Nephron progenitor cell (in vitro differentiated cells): Measurements from ENCODE around the gene SPCS2.

Experiments used
- DNase-seq: peaks from one replicate; pipeline ENCODE4 v3.0.0; 2021
- H3K27ac Mint-ChIP-seq: 2 replicates; pipeline ENCODE4 v1.8.0; 2021; ENCODE audit warnings: mild to moderate bottlenecking, moderate library complexity, mixed read lengths
- H3K27me3 Mint-ChIP-seq: 2 replicates; pipeline ENCODE4 v1.8.0; 2021; ENCODE audit warnings: mild to moderate bottlenecking, low read depth, mixed read lengths; ENCODE audit not compliant: poor library complexity
- H3K36me3 Mint-ChIP-seq: 2 replicates; pipeline ENCODE4 v1.8.0; 2021; ENCODE audit warnings: low read depth, mixed read lengths
- H3K4me1 Mint-ChIP-seq: 2 replicates; pipeline ENCODE4 v1.8.0; 2021; ENCODE audit warnings: mixed read lengths
- H3K4me3 Mint-ChIP-seq: 2 replicates; pipeline ENCODE4 v1.8.0; 2021; ENCODE audit warnings: mild to moderate bottlenecking, moderate library complexity, mixed read lengths
- H3K9me3 Mint-ChIP-seq: 2 replicates; pipeline ENCODE4 v1.8.0; 2021; ENCODE audit warnings: mild to moderate bottlenecking, moderate library complexity, mixed read lengths
- CTCF ChIP-seq: fragments of 200-600 bp; sonication (generic); IDR thresholded peaks from 2 replicates; pipeline ENCODE4 v1.5.0; 2021; ENCODE audit warnings: antibody characterized with exemption

SPCS2 gene

GRCh38 chr11:74932797-74933196 lies 16.3 kb upstream of the SPCS2 start:
- H3K9me3 Mint-ChIP-seq: no peaks in the 10 kb centered on the region
- TF ChIP-seq CTCF: no peak
- H3K36me3 Mint-ChIP-seq: peaks cover 21% of the 10 kb centered on the region
- no peaks in the 10 kb centered on the region for H3K4me1 Mint-ChIP-seq
- H3K27ac Mint-ChIP-seq: no peak overlapping the region
- no peak for DNase-seq
- no peaks in the 10 kb centered on the region for H3K27me3 Mint-ChIP-seq
- no peak overlapping the region for H3K4me3 Mint-ChIP-seq

DNA sequence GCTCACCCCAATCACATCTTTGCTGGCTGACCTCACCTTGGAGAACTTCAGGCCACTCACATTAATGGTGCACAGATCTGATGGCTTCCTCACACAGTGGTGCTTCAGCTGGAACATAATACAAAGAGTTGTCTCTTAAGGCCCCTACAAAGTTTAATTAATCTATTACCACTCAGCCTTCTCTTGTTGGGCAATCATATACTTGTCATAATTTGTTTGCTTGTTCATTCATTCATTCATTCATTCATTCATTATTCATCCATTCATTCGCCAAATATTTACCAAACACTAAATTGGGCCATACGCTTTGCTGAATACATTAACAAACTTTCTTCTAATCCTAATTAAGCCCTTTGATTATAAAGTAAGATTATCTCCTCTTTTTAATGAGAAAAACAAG lies 15.3 kb upstream of the SPCS2 start:
- TF ChIP-seq CTCF: no peak
- DNase-seq: no peak
- Mint-ChIP-seq H3K27ac (peak overlapping the region; percentile 65), H3K9me3 (no peaks in the 10 kb centered on the region), H3K4me3 (no peak overlapping the region), H3K27me3 (no peaks in the 10 kb centered on the region), H3K4me1 (no peaks in the 10 kb centered on the region), H3K36me3 (peaks cover 28% of the 10 kb centered on the region)

- no peaks in the 10 kb centered on the region for H3K27me3 Mint-ChIP-seq
- H3K4me1 Mint-ChIP-seq: no peaks in the 10 kb centered on the region
- no peak overlapping the region for H3K27ac Mint-ChIP-seq
- H3K36me3 Mint-ChIP-seq: peaks cover 30% of the 10 kb centered on the region
- TF ChIP-seq CTCF: no peak
- H3K9me3 Mint-ChIP-seq: no peaks in the 10 kb centered on the region
- no peak for DNase-seq
- no peak overlapping the region for H3K4me3 Mint-ChIP-seq
Measured at GRCh38 chr11:74935285-74935684, 13.8 kb upstream of the SPCS2 start.

DNA sequence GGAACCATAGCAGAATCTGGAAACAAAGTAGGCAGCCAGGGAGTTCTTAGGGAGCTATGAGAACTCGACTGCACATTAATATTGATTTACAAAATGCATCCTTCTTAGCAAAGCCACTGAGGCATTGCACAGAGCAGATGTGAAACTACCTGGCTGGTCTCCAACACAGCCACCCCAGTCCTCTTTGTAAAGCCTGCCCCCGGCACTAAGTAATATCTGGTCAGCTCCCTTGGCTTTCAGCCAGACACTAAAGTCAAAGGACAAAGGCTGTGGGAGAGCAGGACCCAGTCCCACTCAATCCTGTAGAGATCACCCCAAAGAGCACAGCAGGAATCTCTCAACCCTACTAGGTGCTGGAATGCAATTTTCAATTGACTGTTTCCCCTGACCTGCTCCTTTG lies 13.0 kb upstream of the SPCS2 start:
- no peak for TF ChIP-seq CTCF
- H3K27ac Mint-ChIP-seq: no peak overlapping the region
- peaks cover 2% of the 10 kb centered on the region for H3K27me3 Mint-ChIP-seq
- DNase-seq: no peak
- peaks cover 30% of the 10 kb centered on the region for H3K36me3 Mint-ChIP-seq
- H3K9me3 Mint-ChIP-seq: no peaks in the 10 kb centered on the region
- H3K4me1 Mint-ChIP-seq: no peaks in the 10 kb centered on the region
- no peak overlapping the region for H3K4me3 Mint-ChIP-seq

DNA sequence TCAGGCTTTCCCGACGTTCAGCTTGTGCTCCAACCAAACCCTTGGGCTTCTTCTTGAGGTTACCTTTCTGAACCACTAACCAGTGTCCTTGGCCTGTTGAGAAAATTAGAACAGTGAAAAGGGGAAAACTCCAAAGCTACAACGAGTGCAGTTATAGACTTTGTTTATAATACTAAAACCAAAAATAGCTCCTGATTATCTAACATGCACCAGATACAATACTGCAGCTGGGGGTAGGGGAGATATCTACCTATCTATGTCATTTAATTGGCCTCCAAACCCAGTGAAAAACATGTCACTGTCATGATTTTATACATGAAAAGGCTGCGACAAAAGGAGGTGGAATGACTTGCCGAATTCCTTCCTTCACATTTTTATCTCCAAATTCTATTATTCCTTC lies 12.1 kb upstream of the SPCS2 start:
- no peaks in the 10 kb centered on the region for H3K4me1 Mint-ChIP-seq
- no peak overlapping the region for H3K27ac Mint-ChIP-seq
- H3K36me3 Mint-ChIP-seq: peaks cover 30% of the 10 kb centered on the region
- H3K27me3 Mint-ChIP-seq: peaks cover 5% of the 10 kb centered on the region
- no peak for DNase-seq
- H3K9me3 Mint-ChIP-seq: no peaks in the 10 kb centered on the region
- no peak for TF ChIP-seq CTCF
- H3K4me3 Mint-ChIP-seq: no peak overlapping the region

DNA sequence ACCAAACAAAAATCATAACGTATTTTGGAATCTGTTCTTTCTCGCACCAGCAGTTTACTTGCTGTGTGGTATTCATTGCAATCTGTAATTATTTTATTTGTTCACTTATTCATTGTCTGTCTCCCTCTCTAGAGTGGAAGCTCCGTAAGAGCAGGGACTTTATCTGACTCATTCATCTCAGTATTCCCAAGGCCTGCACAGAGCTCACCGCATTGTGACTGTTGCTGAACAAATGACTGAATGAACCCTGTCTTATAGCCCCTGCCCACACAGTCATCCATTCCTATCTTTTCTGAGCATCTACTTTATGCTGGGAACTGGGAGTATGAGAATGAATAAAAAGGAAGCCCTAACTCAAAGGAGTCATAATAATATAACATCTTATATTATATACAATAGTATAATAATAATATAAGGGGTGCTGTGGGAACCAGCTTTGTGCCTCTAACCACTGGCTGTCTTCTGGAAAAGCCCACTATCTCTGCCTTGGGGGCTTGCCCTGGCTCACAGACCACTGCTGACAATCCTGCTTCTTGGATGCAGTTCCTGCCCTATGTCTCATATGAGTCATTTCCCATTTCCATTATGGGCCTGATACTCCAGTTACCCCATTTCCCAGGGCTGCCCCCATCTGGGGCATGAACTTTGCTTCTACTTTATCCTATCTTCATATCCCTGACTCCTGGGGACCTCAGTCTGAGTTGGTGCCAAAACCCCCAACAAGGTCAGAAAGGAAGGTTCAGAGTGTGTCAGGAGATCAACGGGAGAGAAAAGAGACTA lies 11.2 kb upstream of the SPCS2 start:
- Mint-ChIP-seq H3K4me3 (no peak overlapping the region), H3K27ac (no peak overlapping the region), H3K9me3 (no peaks in the 10 kb centered on the region), H3K4me1 (no peaks in the 10 kb centered on the region), H3K27me3 (peaks cover 5% of the 10 kb centered on the region), H3K36me3 (peaks cover 30% of the 10 kb centered on the region)
- no peak for TF ChIP-seq CTCF
- DNase-seq: no peak
